H1 (cell line): ENCODE results near the gene SYNPR. TPM values are rescaled to one million over a fixed set of nuclear protein-coding genes. Genes with fewer than 3 reads are reported as not detected.
"Not testable (repeated sequence)": the region's sequence is repeated elsewhere in the genome, so short reads cannot be mapped to it uniquely, and the experiment has no call there.

Experiments
- CTCF ChIA-PET: fragments of 300-600 bp; sonication (Branson Sonifier 250); formaldehyde crosslinking; loops from one replicate; lab custom pipeline; 2021; ENCODE audit not compliant: partially characterized antibody; lab: Charles Lee
- POLR2A ChIA-PET: fragments of 300-600 bp; sonication (Branson Sonifier 250); formaldehyde crosslinking; loops from one replicate; lab custom pipeline; 2021; ENCODE audit warnings: inconsistent platforms; ENCODE audit not compliant: partially characterized antibody; lab: Charles Lee
- DNase-seq, 2 experiments: peaks; one replicate each; pipeline versions ENCODE4 v3.0.0 to v3.0.0-alpha.2; 2010 to 2022; ENCODE audit warnings: low spot score in 2 of 2, low read depth in 1 of 2, mixed read lengths in 1 of 2
- FAIRE-seq: peaks from 2 replicates; lab custom pipeline; 2011; peaks lifted over from hg19 to GRCh38; lab: Jason Lieb, UNC
- H2AFZ ChIP-seq: 2 replicates; pipeline ENCODE4 v1.8.1; 2012; ENCODE audit warnings: low read length, inconsistent platforms
- H2AK5ac ChIP-seq: 2 replicates; pipeline ENCODE4 v1.6.1; 2013; ENCODE audit warnings: low read depth, low read length
- H2BK120ac ChIP-seq: replicated peaks from 2 replicates; pipeline ENCODE3; 2013; ENCODE audit warnings: low read depth, low read length, inconsistent platforms
- H2BK12ac ChIP-seq: 2 replicates; pipeline ENCODE4 v1.6.1; 2013; ENCODE audit warnings: low read depth, low read length
- H2BK15ac ChIP-seq: 2 replicates; pipeline ENCODE4 v1.6.1; 2013; ENCODE audit warnings: low read length
- H2BK20ac ChIP-seq: 2 replicates; pipeline ENCODE4 v1.6.1; 2013; ENCODE audit warnings: low read length
- H2BK5ac ChIP-seq: 2 replicates; pipeline ENCODE4 v1.6.1; 2013; ENCODE audit warnings: low read depth, low read length
- H3K14ac ChIP-seq: 2 replicates; pipeline ENCODE4 v1.6.1; 2013; ENCODE audit warnings: inconsistent platforms; ENCODE audit not compliant: insufficient read length
- H3K18ac ChIP-seq: 2 replicates; pipeline ENCODE4 v1.6.1; 2013; ENCODE audit warnings: low read length; ENCODE audit errors: extremely low read depth
- H3K23ac ChIP-seq: 2 replicates; pipeline ENCODE4 v1.6.1; 2013; ENCODE audit warnings: inconsistent platforms; ENCODE audit not compliant: insufficient read length
- H3K23me2 ChIP-seq: 2 replicates; pipeline ENCODE4 v1.6.1; 2013; ENCODE audit warnings: low read depth, low read length
- H3K27ac ChIP-seq: 2 replicates; pipeline ENCODE4 v1.6.1; 2011; ENCODE audit warnings: low read depth, low read length, inconsistent platforms
- H3K27me3 ChIP-seq, 4 experiments: replicated peaks in 1 of 4; 1 replicate in 1 of 4; 2 replicates in 3 of 4; pipeline versions ENCODE4 v1.6.1 to v1.8.1; 2011 to 2013; ENCODE audit warnings: low read length in 3 of 4, mild to moderate bottlenecking in 3 of 4, inconsistent platforms in 2 of 4, mixed read lengths in 2 of 4, moderate library complexity in 1 of 4; ENCODE audit not compliant: control insufficient read depth in 3 of 4, insufficient read depth in 3 of 4; ENCODE audit errors: extremely low read depth in 1 of 4
- H3K36me3 ChIP-seq, 4 experiments: 2 replicates each; pipeline versions ENCODE4 v1.6.1 to v1.8.1; 2011 to 2013; ENCODE audit warnings: mild to moderate bottlenecking in 4 of 4, low read length in 3 of 4, moderate library complexity in 2 of 4, control low read depth in 1 of 4, inconsistent platforms in 1 of 4; ENCODE audit not compliant: insufficient read depth in 4 of 4, control insufficient read depth in 2 of 4
- H3K4ac ChIP-seq: replicated peaks from 2 replicates; pipeline ENCODE3; 2013; ENCODE audit warnings: low read length, low read depth, mixed read lengths, inconsistent platforms; ENCODE audit not compliant: insufficient read length
- H3K4me1 ChIP-seq, 4 experiments: replicated peaks in 1 of 4; 1 replicate in 1 of 4; 2 replicates in 3 of 4; pipeline versions ENCODE4 v1.6.1 to v1.8.1; 2011 to 2013; ENCODE audit warnings: low read length in 3 of 4, inconsistent platforms in 2 of 4, mixed read lengths in 1 of 4; ENCODE audit not compliant: insufficient read depth in 4 of 4, control insufficient read depth in 3 of 4
- H3K4me2 ChIP-seq, 2 experiments: 2 replicates each; pipeline versions ENCODE4 v1.6.1 to v1.8.1; 2011 to 2013; ENCODE audit warnings: low read depth in 2 of 2, low read length in 2 of 2, control low read depth in 1 of 2, inconsistent platforms in 1 of 2, mild to moderate bottlenecking in 1 of 2; ENCODE audit not compliant: insufficient read depth in 1 of 2
- H3K4me3 ChIP-seq, 4 experiments: fragments of 200-600, 300-600 bp in 1 of 4; sonication (generic), shearing (Covaris generic), sonication (Bioruptor Twin) in 1 of 4; 2 replicates each; pipeline versions ENCODE4 v1.5.1 to v1.8.1; 2011 to 2016; ENCODE audit warnings: low read length in 4 of 4, low read depth in 3 of 4, control low read depth in 2 of 4, inconsistent platforms in 2 of 4, mild to moderate bottlenecking in 2 of 4, mixed read lengths in 1 of 4, moderate library complexity in 1 of 4; ENCODE audit not compliant: insufficient read depth in 2 of 4; ENCODE audit errors: extremely low read depth in 1 of 4
- H3K56ac ChIP-seq: replicated peaks from 2 replicates; pipeline ENCODE3; 2013; ENCODE audit warnings: low read depth, mild to moderate bottlenecking, mixed read lengths, low read length, inconsistent platforms; ENCODE audit not compliant: insufficient read length
- H3K79me1 ChIP-seq: 2 replicates; pipeline ENCODE4 v1.6.1; 2013; ENCODE audit warnings: low read depth, low read length, control low read depth
- H3K79me2 ChIP-seq, 2 experiments: 2 replicates each; pipeline versions ENCODE4 v1.6.1 to v1.8.1; 2012 to 2013; ENCODE audit warnings: low read length in 2 of 2, mild to moderate bottlenecking in 2 of 2, inconsistent platforms in 1 of 2; ENCODE audit not compliant: insufficient read depth in 2 of 2, control insufficient read depth in 1 of 2
- H3K9ac ChIP-seq, 4 experiments: replicated peaks in 1 of 4; 1 replicate in 1 of 4; 2 replicates in 3 of 4; pipeline versions ENCODE4 v1.6.1 to v1.8.1; 2011 to 2013; ENCODE audit warnings: low read depth in 3 of 4, low read length in 3 of 4, control low read depth in 2 of 4, mild to moderate bottlenecking in 2 of 4, moderate library complexity in 2 of 4, inconsistent platforms in 1 of 4; ENCODE audit errors: extremely low read depth in 1 of 4
- H3K9me3 ChIP-seq, 2 experiments: 2 replicates each; pipeline versions ENCODE4 v1.6.1 to v1.8.1; 2012 to 2013; ENCODE audit warnings: mild to moderate bottlenecking in 2 of 2, moderate library complexity in 2 of 2, control low read depth in 1 of 2, inconsistent platforms in 1 of 2, low read depth in 1 of 2, low read length in 1 of 2, mixed read lengths in 1 of 2; ENCODE audit not compliant: insufficient read depth in 2 of 2
- H4K20me1 ChIP-seq, 2 experiments: replicated peaks in 1 of 2; 2 replicates each; pipeline versions ENCODE3 to v1.8.1; 2011 to 2013; ENCODE audit warnings: inconsistent platforms in 2 of 2, low read length in 2 of 2, mild to moderate bottlenecking in 1 of 2; ENCODE audit not compliant: insufficient read depth in 2 of 2, control insufficient read depth in 1 of 2
- H4K5ac ChIP-seq: 2 replicates; pipeline ENCODE4 v1.6.1; 2013; ENCODE audit warnings: low read length, low read depth, mixed read lengths, inconsistent platforms; ENCODE audit not compliant: insufficient read length
- H4K8ac ChIP-seq: 2 replicates; pipeline ENCODE4 v1.8.0; 2013; ENCODE audit warnings: mild to moderate bottlenecking, moderate library complexity, low read length, inconsistent platforms; ENCODE audit not compliant: insufficient read depth; ENCODE audit errors: extremely low read depth
- H4K91ac ChIP-seq: replicated peaks from 2 replicates; pipeline ENCODE3; 2013; ENCODE audit warnings: low read length, mixed read lengths, inconsistent platforms; ENCODE audit not compliant: insufficient read length
- ASH2L ChIP-seq: fragments of 200-600, 300-600 bp; sonication (generic); IDR thresholded peaks from one replicate; pipeline ENCODE4 v1.7.1; 2017; ENCODE audit warnings: low read length
- TAF1 ChIP-seq: IDR thresholded peaks from 2 replicates; pipeline ENCODE4 v1.6.1; 2011; ENCODE audit warnings: mild to moderate bottlenecking, low read depth, low read length
- YY1 ChIP-seq: IDR thresholded peaks from 2 replicates; pipeline ENCODE4 v1.6.1; 2011; ENCODE audit warnings: low read depth, mild to moderate bottlenecking, low read length
- WGBS, 2 experiments: shearing (Covaris generic) in 1 of 2; methylation state at CpG; one replicate each; pipeline versions ENCODE4 v1.1.6 to v1.1.7; 2013 to 2015; ENCODE audit warnings: low lambda C conversion rate in 2 of 2, mixed read lengths in 2 of 2, inconsistent platforms in 1 of 2, low coverage in 1 of 2, missing lambda C conversion rate in 1 of 2; ENCODE audit not compliant: insufficient replicate concordance in 2 of 2, insufficient coverage in 1 of 2, insufficient read length in 1 of 2; ENCODE audit errors: extremely low coverage in 1 of 2, missing lambda C conversion rate in 1 of 2; 5-methylcytosine and 5-hydroxymethylcytosine counted together
- polyA plus RNA-seq, 7 experiments: library from polyadenylated mRNA; depleted of rRNA in 3 of 7; stranded (reverse) in 5 of 7; unstranded in 2 of 7; fragments of >200 nt in 5 of 7; fragments of 200-250 nt in 2 of 7; gene quantifications; 1 replicate in 5 of 7; 2 replicates in 1 of 7; 4 replicates in 1 of 7; pipeline versions ENCODE4 v1.2.1 to v1.2.3, GENCODE V29; 2011 to 2013; ENCODE audit warnings: missing spikeins in 2 of 7, mixed read lengths in 2 of 7
- total RNA-seq: library from RNA; stranded (reverse); fragmentation: NEBNext Ultra II Directional; extraction: Animal tissue kit (Norgen Biotek cat#: 25700); gene quantifications from 2 replicates; pipeline ENCODE4 v1.2.1, GENCODE V29; 2021
- TF ChIP-seq, protein P1 (sequence below): IDR thresholded peaks from 2 replicates; pipeline ENCODE4 v1.6.1; 2012; ENCODE audit warnings: inconsistent platforms

SYNPR gene
- total and polyA plus RNA-seq, 2 of the 8 experiments (the other 6 are each of a cell fraction or from before 2014, with no cell fraction given): 0.39 to 0.99 TPM

DNA sequence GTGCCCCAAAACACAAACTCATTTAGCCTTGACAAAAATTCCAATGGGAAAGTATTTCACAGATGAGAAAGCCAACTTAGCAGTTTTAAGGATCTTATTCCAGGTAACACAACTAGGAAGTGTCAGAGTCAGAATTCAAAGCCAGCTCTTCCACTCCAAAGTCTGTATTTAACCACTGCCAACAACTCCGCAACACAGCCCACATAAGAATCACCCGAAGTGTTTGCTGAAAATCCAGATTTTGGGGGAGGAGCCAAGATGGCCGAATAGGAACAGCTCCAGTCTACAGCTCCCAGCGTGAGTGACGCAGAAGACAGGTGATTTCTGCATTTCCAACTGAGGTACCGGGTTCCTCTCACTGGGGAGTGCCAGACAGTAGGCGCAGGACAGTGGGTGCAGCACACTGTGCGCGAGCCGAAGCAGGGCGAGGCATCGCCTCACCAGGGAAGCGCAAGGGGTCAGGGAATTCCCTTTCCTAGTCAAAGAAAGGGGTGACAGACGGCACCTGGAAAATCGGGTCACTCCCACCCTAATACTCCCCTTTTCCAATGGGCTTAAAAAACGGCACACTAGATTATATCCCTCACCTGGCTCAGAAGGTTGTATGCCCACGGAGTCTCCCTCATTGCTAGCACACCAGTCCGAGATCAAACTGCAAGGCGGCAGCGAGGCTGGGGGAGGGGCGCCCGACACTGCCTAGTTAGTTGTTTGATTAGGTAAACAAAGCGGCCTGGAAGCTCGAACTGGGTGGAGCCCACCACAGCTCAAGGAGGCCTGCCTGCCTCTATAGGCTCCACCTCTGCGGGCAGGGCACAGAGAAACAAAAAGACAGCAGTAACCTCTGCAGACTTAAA is 367.0 kb downstream of the SYNPR start:
- not testable (repeated sequence) for H3K18ac ChIP-seq, H2BK5ac ChIP-seq, H3K9ac ChIP-seq, H2BK20ac ChIP-seq, H3K14ac ChIP-seq, H2AK5ac ChIP-seq, H4K8ac ChIP-seq, H3K36me3 ChIP-seq, H2BK120ac ChIP-seq, H3K56ac ChIP-seq, H3K23me2 ChIP-seq, H3K79me2 ChIP-seq, H3K4me1 ChIP-seq, FAIRE-seq, H4K5ac ChIP-seq, H3K9me3 ChIP-seq, H3K27me3 ChIP-seq, H2BK12ac ChIP-seq, H3K23ac ChIP-seq, H2BK15ac ChIP-seq, H4K20me1 ChIP-seq, H4K91ac ChIP-seq, H3K79me1 ChIP-seq
- peak; percentile 39 for TF ChIP-seq ASH2L
- TF ChIP-seq, protein P1, sequence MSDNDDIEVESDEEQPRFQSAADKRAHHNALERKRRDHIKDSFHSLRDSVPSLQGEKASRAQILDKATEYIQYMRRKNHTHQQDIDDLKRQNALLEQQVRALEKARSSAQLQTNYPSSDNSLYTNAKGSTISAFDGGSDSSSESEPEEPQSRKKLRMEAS: peak; percentile 27; the same call in 1 of the 2 replicates
- TF ChIP-seq TAF1: 0 out of 2 replicates have a peak, but pooled peaks have one; percentile 31
- TF ChIP-seq YY1: 0 out of 2 replicates have a peak, but pooled peaks have one; percentile 46
- Histone ChIP-seq H3K4me2 (peak overlapping the region; percentile 63 to 65), H3K4me3 (peak overlapping the region; percentile 51 to 70 (median 58); a peak in 7 of 8 replicates), H2AFZ (peak overlapping the region; percentile 62; the same call in 1 of the 2 replicates), H3K27ac (peak overlapping the region; percentile 73), H3K4ac (peak overlapping the region; percentile 61)
- ChIA-PET CTCF (interaction anchor here (1.0 to 1.4 kb wide), 3 partner anchors 9 to 130 kb away, joined by 3 to 4 read pairs (median 3); no protein-coding TSS in a partner anchor), POLR2A (interaction anchor here (1.0 to 1.6 kb wide), 2 partner anchors 10 to 16 kb away, joined by 4 to 6 read pairs; no protein-coding TSS in a partner anchor)
- peak in 1 of 2 experiments; percentile 76 for DNase-seq
- WGBS, 2 experiments: 35% methylated on average over 25 of the region's 25 CpGs; no CpG with 5 or more reads in 1 of the 2 experiments
